A549 (cell line): Measurements from ENCODE around the gene IPO5. TPM values are rescaled to one million over a fixed set of nuclear protein-coding genes. Genes with fewer than 3 reads are reported as not detected.

Experiments
- ATAC-seq, 2 experiments: fragments of 200-7000 bp in 1 of 2; fragments of >200 bp in 1 of 2; cut with Nextera tagmentation in 1 of 2; cut with Tn5 transposase in 1 of 2; 3 replicates each; pipeline versions ENCODE4 v1.8.0 to v1.9.1; 2018 to 2020; ENCODE audit warnings: mild to moderate bottlenecking in 1 of 2, moderate library complexity in 1 of 2
- CTCF ChIA-PET: fragments of 300-600 bp; sonication (Branson Sonifier 250); formaldehyde crosslinking; extraction: SDS; loops from one replicate; lab custom pipeline; 2021; ENCODE audit warnings: antibody characterized with exemption, inconsistent platforms; lab: Yijun Ruan, JAX
- POLR2A ChIA-PET: fragments of 350-600 bp; formaldehyde crosslinking; extraction: SDS; loops from one replicate; lab custom pipeline; 2021; ENCODE audit warnings: antibody characterized with exemption, inconsistent platforms; lab: Yijun Ruan, JAX
- DNase-seq, 2 experiments: peaks; one replicate each; pipeline versions ENCODE4 v3.0.0 to v3.0.0-alpha.2; 2011 to 2016; ENCODE audit warnings: low read depth in 1 of 2, low spot score in 1 of 2
- FAIRE-seq: peaks from 2 replicates; lab custom pipeline; 2011; peaks lifted over from hg19 to GRCh38; lab: Jason Lieb, UNC
- H3K27ac ChIP-seq, 2 experiments: fragments of >200 bp; sonication (Bioruptor Twin); formaldehyde crosslinking; 3 replicates each; pipeline ENCODE4 v1.5.1; 2016 to 2017
- H3K4me1 ChIP-seq: fragments of >200 bp; sonication (Bioruptor Twin); formaldehyde crosslinking; 3 replicates; pipeline ENCODE4 v1.6.1; 2016
- H3K4me2 ChIP-seq: fragments of >200 bp; sonication (Bioruptor Twin); formaldehyde crosslinking; 3 replicates; pipeline ENCODE4 v1.6.1; 2016
- H3K4me3 ChIP-seq: fragments of >200 bp; sonication (Bioruptor Twin); formaldehyde crosslinking; 3 replicates; pipeline ENCODE4 v1.5.1; 2016
- H3K9me3 ChIP-seq: fragments of >200 bp; sonication (Bioruptor Twin); formaldehyde crosslinking; 3 replicates; pipeline ENCODE4 v1.6.1; 2016
- BHLHE40 ChIP-seq: IDR thresholded peaks from 2 replicates; pipeline ENCODE4 v1.6.1; 2012; ENCODE audit warnings: low read depth, low read length, inconsistent platforms
- CBX2 ChIP-seq: fragments of 200-600 bp; sonication (generic); IDR thresholded peaks from 2 replicates; pipeline ENCODE4 v1.6.1; 2016; ENCODE audit warnings: low read depth, mild to moderate bottlenecking, borderline replicate concordance
- CBX8 ChIP-seq: fragments of 200-600 bp; sonication (generic); IDR thresholded peaks from 2 replicates; pipeline ENCODE4 v1.6.1; 2016
- CEBPB ChIP-seq, 2 experiments: fragments of >200 bp in 1 of 2; sonication (Bioruptor Twin) in 1 of 2; formaldehyde crosslinking in 1 of 2; IDR thresholded peaks; 2 replicates each; pipeline ENCODE4 v1.6.1; 2012 to 2016
- CHD4 ChIP-seq: fragments of 200-600 bp; sonication (generic); IDR thresholded peaks from 2 replicates; pipeline ENCODE4 v1.6.1; 2016; ENCODE audit warnings: antibody characterized with exemption, mild to moderate bottlenecking, borderline replicate concordance
- EHF ChIP-seq: fragments of 250-450 bp; sonication (Bioruptor Pico); IDR thresholded peaks from 2 replicates; pipeline ENCODE4 v1.5.0; 2020; ENCODE audit warnings: mild to moderate bottlenecking
- EHMT2 ChIP-seq: fragments of 200-600 bp; sonication (generic); IDR thresholded peaks from 2 replicates; pipeline ENCODE4 v1.6.1; 2016; ENCODE audit warnings: antibody characterized with exemption, low read depth, mild to moderate bottlenecking, moderate library complexity
- EP300 ChIP-seq, 2 experiments: fragments of >200 bp; sonication (Bioruptor Twin); formaldehyde crosslinking; IDR thresholded peaks; 2 replicates in 1 of 2; 3 replicates in 1 of 2; pipeline ENCODE4 v1.6.1; 2016 to 2017
- ESRRA ChIP-seq: fragments of 150-350 bp; IDR thresholded peaks from 2 replicates; pipeline ENCODE4 v1.6.1; 2014; ENCODE audit warnings: mild to moderate bottlenecking, low read length, borderline replicate concordance
- HDAC2 ChIP-seq: fragments of 200-600 bp; sonication (generic); IDR thresholded peaks from 2 replicates; pipeline ENCODE4 v1.6.1; 2016
- HOXB13 ChIP-seq: fragments of 250-450 bp; sonication (Bioruptor Pico); IDR thresholded peaks from 2 replicates; pipeline ENCODE4 v1.5.0; 2020; ENCODE audit warnings: low read depth, mild to moderate bottlenecking, moderate library complexity
- JUN ChIP-seq, 2 experiments: fragments of >200 bp; sonication (Bioruptor Twin); formaldehyde crosslinking; IDR thresholded peaks; 2 replicates in 1 of 2; 3 replicates in 1 of 2; pipeline ENCODE4 v1.6.1; 2016 to 2017
- KDM1A ChIP-seq: fragments of 200-600 bp; sonication (generic); IDR thresholded peaks from 2 replicates; pipeline ENCODE4 v1.6.1; 2016; ENCODE audit warnings: low read depth, mild to moderate bottlenecking
- KDM5A ChIP-seq: fragments of 200-600 bp; sonication (generic); IDR thresholded peaks from 2 replicates; pipeline ENCODE4 v1.6.1; 2016; ENCODE audit warnings: antibody characterized with exemption, mild to moderate bottlenecking
- MAFK ChIP-seq: fragments of 450-650 bp; IDR thresholded peaks from 2 replicates; pipeline ENCODE4 v1.6.1; 2014; ENCODE audit not compliant: partially characterized antibody
- MAZ ChIP-seq: fragments of 150-350 bp; IDR thresholded peaks from 2 replicates; pipeline ENCODE4 v1.6.1; 2014; ENCODE audit warnings: antibody characterized with exemption, low read depth, low read length, borderline replicate concordance
- NFE2L2 ChIP-seq: fragments of 150-350 bp; conservative IDR thresholded peaks from 2 replicates; pipeline ENCODE4 v1.6.1; 2014; ENCODE audit warnings: low read length
- NPAS2 ChIP-seq: fragments of 250-450 bp; sonication (Bioruptor Pico); IDR thresholded peaks from 2 replicates; pipeline ENCODE4 v1.8.0; 2022; ENCODE audit warnings: mild to moderate bottlenecking, moderate library complexity, borderline replicate concordance
- NR3C1 ChIP-seq: fragments of >200 bp; sonication (Bioruptor Twin); formaldehyde crosslinking; IDR thresholded peaks from 3 replicates; pipeline ENCODE4 v1.6.1; 2017
- POLR2A ChIP-seq: IDR thresholded peaks from 2 replicates; pipeline ENCODE4 v1.6.1; 2012; ENCODE audit warnings: mild to moderate bottlenecking, low read length
- RAD21 ChIP-seq, 2 experiments: fragments of >200 bp in 1 of 2; sonication (Bioruptor Twin) in 1 of 2; formaldehyde crosslinking in 1 of 2; IDR thresholded peaks in 1 of 2; conservative IDR thresholded peaks in 1 of 2; 2 replicates in 1 of 2; 3 replicates in 1 of 2; pipeline ENCODE4 v1.6.1; 2012 to 2018; ENCODE audit warnings: inconsistent platforms in 1 of 2
- RCOR1 ChIP-seq: fragments of 150-350 bp; IDR thresholded peaks from 2 replicates; pipeline ENCODE4 v1.6.1; 2014; ENCODE audit warnings: antibody characterized with exemption, low read length, low read depth
- RNF2 ChIP-seq: fragments of 200-600 bp; sonication (generic); IDR thresholded peaks from 2 replicates; pipeline ENCODE4 v1.6.1; 2016; ENCODE audit warnings: low read depth, mild to moderate bottlenecking, antibody characterized with exemption, moderate library complexity, borderline replicate concordance
- TP53 ChIP-seq: fragments of 250-450 bp; sonication (Bioruptor Pico); IDR thresholded peaks from 2 replicates; pipeline ENCODE4 v1.5.0; 2021; ENCODE audit warnings: mild to moderate bottlenecking, moderate library complexity
- ZNF302 ChIP-seq: fragments of 250-450 bp; sonication (Bioruptor Pico); IDR thresholded peaks from 2 replicates; pipeline ENCODE4 v1.9.0; 2021; ENCODE audit warnings: inconsistent platforms, mild to moderate bottlenecking, moderate library complexity
- WGBS: methylation state at CpG from one replicate; pipeline ENCODE4 v1.1.6; 2017; ENCODE audit errors: missing lambda C conversion rate; 5-methylcytosine and 5-hydroxymethylcytosine counted together
- polyA plus RNA-seq, 4 experiments: library from polyadenylated mRNA; depleted of rRNA in 3 of 4; stranded (reverse); fragments of >200 nt; fragmentation: RNase III in 1 of 4; extraction: RNeasy Plus Mini Kit Qiagen cat#74134 plus additional on column Dnase treatment in 1 of 4; gene quantifications; 2 replicates in 3 of 4; 3 replicates in 1 of 4; pipeline ENCODE4 v1.2.3, GENCODE V29; 2011 to 2017
- TF ChIP-seq, protein P1 (sequence below): fragments of >200 bp; sonication (Bioruptor Twin); formaldehyde crosslinking; IDR thresholded peaks from 3 replicates; pipeline ENCODE4 v1.6.1; 2016
- TF ChIP-seq, protein P2 (sequence below): fragments of >200 bp; sonication (Bioruptor Twin); formaldehyde crosslinking; IDR thresholded peaks from 3 replicates; pipeline ENCODE4 v1.5.1; 2016
- TF ChIP-seq, protein P3 (sequence below): IDR thresholded peaks from 2 replicates; pipeline ENCODE4 v1.6.1; 2012
- TF ChIP-seq, protein P4 (sequence below): fragments of 250-450 bp; sonication (Bioruptor Pico); IDR thresholded peaks from 2 replicates; pipeline ENCODE4 v1.5.0; 2021; ENCODE audit warnings: mild to moderate bottlenecking, moderate library complexity, borderline replicate concordance
- TF ChIP-seq, protein P5 (sequence below): IDR thresholded peaks from 2 replicates; pipeline ENCODE4 v1.6.1; 2012

The IPO5 gene
- polyA plus RNA-seq, 2 of the 4 experiments (the other 2 are of a cell fraction), result 98.4 to 166 TPM

DNA sequence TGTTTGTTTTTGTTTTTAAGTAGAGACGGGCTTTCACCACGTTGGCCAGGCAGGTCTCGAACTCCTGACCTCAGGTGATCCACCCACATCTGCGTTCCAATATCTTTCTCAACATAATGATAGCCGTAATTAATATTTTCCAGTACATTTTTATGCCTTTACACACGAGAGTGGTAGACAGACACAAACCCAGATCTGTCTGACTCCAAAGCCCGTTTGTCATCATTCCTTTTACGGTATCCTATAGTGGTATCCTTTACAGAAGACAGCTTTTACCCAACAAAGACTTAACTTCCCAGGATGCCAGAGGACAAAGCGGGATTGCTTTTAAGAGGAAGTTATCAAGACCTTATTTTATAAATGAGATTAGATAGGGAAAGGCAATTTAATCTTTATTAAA is 59.8 kb downstream of the IPO5 start (continued):
- TF ChIP-seq, protein P1, sequence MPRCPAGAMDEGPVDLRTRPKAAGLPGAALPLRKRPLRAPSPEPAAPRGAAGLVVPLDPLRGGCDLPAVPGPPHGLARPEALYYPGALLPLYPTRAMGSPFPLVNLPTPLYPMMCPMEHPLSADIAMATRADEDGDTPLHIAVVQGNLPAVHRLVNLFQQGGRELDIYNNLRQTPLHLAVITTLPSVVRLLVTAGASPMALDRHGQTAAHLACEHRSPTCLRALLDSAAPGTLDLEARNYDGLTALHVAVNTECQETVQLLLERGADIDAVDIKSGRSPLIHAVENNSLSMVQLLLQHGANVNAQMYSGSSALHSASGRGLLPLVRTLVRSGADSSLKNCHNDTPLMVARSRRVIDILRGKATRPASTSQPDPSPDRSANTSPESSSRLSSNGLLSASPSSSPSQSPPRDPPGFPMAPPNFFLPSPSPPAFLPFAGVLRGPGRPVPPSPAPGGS, result no peak
- TF ChIP-seq, protein P2, sequence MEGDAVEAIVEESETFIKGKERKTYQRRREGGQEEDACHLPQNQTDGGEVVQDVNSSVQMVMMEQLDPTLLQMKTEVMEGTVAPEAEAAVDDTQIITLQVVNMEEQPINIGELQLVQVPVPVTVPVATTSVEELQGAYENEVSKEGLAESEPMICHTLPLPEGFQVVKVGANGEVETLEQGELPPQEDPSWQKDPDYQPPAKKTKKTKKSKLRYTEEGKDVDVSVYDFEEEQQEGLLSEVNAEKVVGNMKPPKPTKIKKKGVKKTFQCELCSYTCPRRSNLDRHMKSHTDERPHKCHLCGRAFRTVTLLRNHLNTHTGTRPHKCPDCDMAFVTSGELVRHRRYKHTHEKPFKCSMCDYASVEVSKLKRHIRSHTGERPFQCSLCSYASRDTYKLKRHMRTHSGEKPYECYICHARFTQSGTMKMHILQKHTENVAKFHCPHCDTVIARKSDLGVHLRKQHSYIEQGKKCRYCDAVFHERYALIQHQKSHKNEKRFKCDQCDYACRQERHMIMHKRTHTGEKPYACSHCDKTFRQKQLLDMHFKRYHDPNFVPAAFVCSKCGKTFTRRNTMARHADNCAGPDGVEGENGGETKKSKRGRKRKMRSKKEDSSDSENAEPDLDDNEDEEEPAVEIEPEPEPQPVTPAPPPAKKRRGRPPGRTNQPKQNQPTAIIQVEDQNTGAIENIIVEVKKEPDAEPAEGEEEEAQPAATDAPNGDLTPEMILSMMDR, result no peak
- no peak for TF ChIP-seq MAZ
- TF ChIP-seq KDM1A, result no peak

DNA sequence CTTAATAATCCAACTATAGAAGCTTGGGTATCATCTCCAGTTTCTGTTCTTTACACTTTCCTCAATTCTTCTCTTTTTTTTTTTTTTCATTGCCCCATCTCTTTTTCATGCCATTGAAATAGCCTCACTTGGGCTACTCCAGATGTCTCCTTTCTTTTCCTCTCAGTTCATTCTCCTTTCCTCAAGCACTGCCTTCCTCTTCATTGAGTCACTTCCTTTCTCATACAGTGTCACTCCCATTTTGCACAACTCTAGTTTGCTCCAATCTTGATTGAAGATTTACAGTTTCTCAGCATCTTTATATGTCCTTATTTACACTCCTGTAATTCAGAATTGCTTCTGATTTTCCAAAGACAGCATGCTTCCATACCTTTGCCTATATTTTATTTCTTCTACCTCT is 61.3 kb downstream of the IPO5 start:
- no peak overlapping the region for H3K4me3 ChIP-seq
- H3K4me1 ChIP-seq, result no peaks in the 10 kb centered on the region
- ATAC-seq (no peak), DNase-seq (no peak), FAIRE-seq (no peak)
- H3K4me2 ChIP-seq, result no peak overlapping the region
- TF ChIP-seq RCOR1 (no peak), HDAC2 (no peak), ESRRA (no peak), JUN (IDR thresholded peaks at IDR 0.05) (no peak), HOXB13 (no peak), ZNF302 (CRISPR knock-in tag) (no peak), BHLHE40 (no peak), NFE2L2 (no peak), MAFK (no peak), CHD4 (no peak), POLR2A (no peak), NR3C1 (no peak), CEBPB (IDR thresholded peaks at IDR 0.05) (no peak), EP300 (IDR thresholded peaks at IDR 0.05) (no peak), TP53 (CRISPR knock-in tag) (no peak), CBX8 (no peak), EHMT2 (no peak)
- TF ChIP-seq, protein P1, result no peak
- TF ChIP-seq, protein P3, sequence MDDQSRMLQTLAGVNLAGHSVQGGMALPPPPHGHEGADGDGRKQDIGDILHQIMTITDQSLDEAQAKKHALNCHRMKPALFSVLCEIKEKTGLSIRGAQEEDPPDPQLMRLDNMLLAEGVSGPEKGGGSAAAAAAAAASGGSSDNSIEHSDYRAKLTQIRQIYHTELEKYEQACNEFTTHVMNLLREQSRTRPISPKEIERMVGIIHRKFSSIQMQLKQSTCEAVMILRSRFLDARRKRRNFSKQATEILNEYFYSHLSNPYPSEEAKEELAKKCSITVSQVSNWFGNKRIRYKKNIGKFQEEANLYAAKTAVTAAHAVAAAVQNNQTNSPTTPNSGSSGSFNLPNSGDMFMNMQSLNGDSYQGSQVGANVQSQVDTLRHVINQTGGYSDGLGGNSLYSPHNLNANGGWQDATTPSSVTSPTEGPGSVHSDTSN, result no peak
- no peaks in the 10 kb centered on the region for H3K9me3 ChIP-seq
- ChIA-PET CTCF (no interaction called here), POLR2A (no interaction called here)
- no peak overlapping the region for H3K27ac ChIP-seq

DNA sequence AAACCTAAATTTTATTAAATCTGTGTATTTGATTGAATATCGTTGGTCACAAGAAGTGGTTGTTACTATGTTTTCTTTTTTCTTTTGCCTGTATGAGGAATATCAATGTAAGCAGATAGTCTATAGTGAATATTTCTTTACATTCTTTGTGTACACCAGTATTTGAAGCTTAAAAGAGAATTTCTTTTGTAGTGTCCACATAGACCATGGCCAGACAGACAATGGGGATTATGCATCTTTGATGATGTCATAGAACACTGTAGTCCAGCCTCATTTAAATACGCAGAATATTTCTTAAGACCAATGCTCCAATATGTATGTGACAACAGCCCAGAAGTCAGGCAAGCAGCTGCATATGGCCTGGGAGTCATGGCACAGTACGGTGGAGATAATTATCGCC is 64.8 kb downstream of the IPO5 start:
- H3K9me3 ChIP-seq, result no peaks in the 10 kb centered on the region
- POLR2A ChIA-PET, result interaction anchor here (0.6 kb wide), 1 partner anchor 12 kb away, joined by 3 read pairs; no protein-coding TSS in a partner anchor
- DNase-seq (no peak), ATAC-seq (no peak), FAIRE-seq (no peak)
- WGBS, result 97% methylated on average over 4 of the region's 4 CpGs
- H3K4me3 ChIP-seq, result no peak overlapping the region
- CTCF ChIA-PET, result no interaction called here
- H3K4me1 ChIP-seq, result peaks cover 7% of the 10 kb centered on the region; the same call in 1 of the 3 replicates
- no peak overlapping the region for H3K27ac ChIP-seq
- H3K4me2 ChIP-seq, result no peak overlapping the region
- no peak for TF ChIP-seq CEBPB (IDR thresholded peaks at IDR 0.05)
- TF ChIP-seq KDM5A, result no peak
- TF ChIP-seq CBX8, result no peak
- TF ChIP-seq HDAC2, result no peak
- TF ChIP-seq, protein P4, sequence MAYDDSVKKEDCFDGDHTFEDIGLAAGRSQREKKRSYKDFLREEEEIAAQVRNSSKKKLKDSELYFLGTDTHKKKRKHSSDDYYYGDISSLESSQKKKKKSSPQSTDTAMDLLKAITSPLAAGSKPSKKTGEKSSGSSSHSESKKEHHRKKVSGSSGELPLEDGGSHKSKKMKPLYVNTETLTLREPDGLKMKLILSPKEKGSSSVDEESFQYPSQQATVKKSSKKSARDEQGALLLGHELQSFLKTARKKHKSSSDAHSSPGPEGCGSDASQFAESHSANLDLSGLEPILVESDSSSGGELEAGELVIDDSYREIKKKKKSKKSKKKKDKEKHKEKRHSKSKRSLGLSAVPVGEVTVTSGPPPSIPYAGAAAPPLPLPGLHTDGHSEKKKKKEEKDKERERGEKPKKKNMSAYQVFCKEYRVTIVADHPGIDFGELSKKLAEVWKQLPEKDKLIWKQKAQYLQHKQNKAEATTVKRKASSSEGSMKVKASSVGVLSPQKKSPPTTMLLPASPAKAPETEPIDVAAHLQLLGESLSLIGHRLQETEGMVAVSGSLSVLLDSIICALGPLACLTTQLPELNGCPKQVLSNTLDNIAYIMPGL (CRISPR knock-in tag), result no peak
- TF ChIP-seq CBX2, result no peak
- TF ChIP-seq EHF (CRISPR knock-in tag), result no peak
- TF ChIP-seq, protein P1, result no peak
- no peak for TF ChIP-seq RAD21 (conservative IDR thresholded peaks at IDR 0.05 in 1 of 2, IDR thresholded peaks at IDR 0.05 in 1 of 2)
- TF ChIP-seq, protein P5, sequence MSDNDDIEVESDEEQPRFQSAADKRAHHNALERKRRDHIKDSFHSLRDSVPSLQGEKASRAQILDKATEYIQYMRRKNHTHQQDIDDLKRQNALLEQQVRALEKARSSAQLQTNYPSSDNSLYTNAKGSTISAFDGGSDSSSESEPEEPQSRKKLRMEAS, result no peak
- TF ChIP-seq EP300 (IDR thresholded peaks at IDR 0.05), result no peak
- TF ChIP-seq NPAS2 (CRISPR knock-in tag), result no peak
- no peak for TF ChIP-seq RNF2
- no peak for TF ChIP-seq ESRRA
- no peak for TF ChIP-seq CHD4
